NCI-H2227 (cell line): ENCODE results near the gene AOPEP.
"Not testable (repeated sequence)": the region's sequence is repeated elsewhere in the genome, so short reads cannot be mapped to it uniquely, and the experiment has no call there.

Source experiments
- DNase-seq: peaks from one replicate; lab custom pipeline; 2025; ENCODE audit not compliant: unreplicated experiment; lab: John Stamatoyannopoulos, UW

Gene AOPEP

DNA sequence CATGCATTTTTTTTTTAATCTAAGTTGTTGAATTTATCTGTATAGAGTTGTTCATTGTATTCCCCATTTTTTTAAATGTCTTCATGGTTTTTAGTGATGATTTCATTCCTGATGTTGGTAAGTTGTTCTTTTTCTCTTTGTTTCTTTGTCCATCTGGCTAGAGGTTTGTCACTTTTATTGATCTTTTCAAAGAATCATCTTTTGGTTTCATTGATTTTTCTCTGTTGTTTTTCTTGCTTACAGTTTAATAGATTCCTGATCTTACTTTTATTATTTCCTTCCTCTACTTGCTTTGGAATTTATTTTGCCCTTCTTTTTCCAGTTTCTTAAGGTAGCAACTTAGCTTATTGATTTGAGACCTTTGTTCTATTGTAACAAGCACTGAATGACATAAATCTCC, 114.2 kb downstream of the AOPEP start:
- no peak for DNase-seq

DNA sequence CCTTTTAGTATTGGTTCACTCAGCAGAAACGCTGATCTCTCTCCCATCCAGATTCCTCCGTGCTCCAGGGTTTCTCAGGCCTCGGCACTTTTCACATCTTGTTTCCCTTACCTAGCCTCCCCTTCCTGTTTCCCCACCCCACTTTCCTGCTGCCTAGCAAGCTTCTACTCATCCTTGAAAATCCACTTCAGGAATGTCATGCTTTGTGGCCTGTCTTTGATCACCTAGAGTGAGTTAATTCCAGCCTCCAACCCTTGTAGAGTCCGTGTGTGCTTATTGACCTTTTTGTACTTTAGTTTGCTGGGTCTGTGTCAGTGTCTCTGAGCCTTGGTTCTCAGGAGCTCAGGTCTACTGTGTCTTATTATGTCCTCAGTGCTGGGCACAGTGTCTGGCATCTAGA, 116.6 kb downstream of the AOPEP start:
- no peak for DNase-seq

DNA sequence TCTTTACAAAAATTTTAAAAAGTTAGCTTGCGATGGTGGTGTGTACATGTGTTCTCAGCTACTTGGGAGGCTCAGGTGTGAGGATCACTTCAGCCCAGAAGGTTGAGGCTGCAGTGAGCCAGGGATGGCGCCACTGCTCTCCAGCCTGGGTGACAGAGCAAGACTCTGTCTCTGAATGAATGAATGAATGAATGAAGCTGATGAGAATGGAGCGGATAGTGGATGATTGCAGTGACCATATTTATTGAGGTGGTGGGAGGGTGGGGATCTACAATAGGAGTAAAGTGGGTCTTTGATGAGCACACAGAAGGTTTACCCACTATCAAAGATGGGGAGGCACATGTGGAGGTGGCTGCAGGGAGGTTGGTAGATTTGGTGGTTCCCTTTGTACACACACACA, 120.2 kb downstream of the AOPEP start:
- no peak for DNase-seq

DNA sequence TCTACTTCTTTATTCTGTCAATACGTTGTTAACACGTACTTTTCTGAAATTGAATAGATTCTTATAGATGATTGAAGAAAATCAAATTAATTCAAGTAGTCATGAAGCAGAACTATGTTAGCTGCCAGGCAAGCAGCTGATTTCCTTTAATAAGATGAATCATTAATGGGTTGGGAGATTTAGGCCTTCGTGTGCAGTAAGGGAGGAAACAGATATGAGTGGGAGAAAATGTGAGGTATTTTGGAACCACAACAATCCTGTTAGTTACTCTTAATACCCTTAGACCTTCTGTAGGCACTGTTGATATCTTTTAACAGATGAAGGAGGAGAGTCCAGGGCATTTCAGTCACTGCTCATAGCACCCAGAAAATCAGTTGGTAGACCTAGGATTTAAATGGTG, 121.0 kb downstream of the AOPEP start:
- no peak for DNase-seq

DNA sequence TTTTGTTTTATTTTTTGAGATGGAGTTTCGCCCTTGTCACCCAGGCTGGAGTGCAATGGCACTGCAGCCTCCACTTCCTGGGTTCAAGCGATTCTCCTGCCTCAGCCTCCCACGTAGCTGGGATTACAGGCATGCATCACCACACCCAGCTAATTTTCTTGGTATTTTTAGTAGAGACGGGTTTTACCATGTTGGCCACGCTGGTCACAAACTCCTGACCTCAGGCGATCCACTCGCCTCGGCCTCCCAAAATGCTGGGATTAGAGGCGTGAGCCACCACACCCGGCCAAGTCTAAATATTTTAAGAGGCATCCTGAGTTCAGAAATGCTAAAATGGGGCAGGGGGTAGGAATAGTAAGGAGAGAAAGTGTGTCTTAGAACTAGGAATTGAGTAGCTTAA, 122.3 kb downstream of the AOPEP start:
- not testable (repeated sequence) for DNase-seq

DNA sequence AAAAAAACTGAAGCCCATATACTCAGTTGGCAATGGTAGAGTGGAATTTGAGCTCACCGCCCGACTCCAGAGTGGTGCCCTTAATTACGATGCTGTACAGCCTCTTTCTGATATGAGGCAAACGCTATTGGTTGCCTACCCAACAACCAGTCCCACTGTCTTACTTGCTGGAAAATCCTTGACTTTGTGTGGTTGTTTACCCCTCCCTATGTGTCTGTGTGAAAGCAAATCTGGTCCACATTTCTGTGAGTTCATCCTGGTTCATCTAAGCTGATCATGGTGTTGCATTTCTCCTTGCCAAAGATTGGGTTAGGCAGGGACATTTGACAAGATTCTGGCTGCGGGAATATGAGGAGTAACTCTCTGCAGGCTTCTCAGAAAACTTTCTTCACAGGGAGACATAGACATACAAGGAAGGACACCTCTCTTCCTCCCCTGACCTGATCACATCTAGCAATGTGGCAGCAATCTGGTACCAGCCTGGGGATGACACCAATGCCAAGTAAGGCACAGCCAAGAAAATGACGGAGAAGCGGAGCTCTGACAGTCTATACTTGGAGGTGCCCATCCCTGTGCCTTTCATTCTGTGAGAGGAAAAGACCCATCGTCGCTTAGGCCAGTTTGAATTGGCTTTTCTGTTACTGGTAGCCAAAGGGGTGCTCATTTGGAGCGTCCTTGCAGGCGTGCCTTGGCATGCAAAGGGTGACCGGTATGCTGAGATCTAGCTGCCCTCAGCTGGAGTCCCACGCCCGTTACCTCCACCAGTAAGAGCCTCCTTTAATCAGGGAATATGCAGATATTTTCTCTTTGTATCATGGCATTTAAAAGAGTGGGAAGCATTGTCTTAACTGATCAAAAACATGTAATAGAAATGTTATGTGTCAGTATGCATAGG, 124.3 kb downstream of the AOPEP start:
- no peak for DNase-seq

DNA sequence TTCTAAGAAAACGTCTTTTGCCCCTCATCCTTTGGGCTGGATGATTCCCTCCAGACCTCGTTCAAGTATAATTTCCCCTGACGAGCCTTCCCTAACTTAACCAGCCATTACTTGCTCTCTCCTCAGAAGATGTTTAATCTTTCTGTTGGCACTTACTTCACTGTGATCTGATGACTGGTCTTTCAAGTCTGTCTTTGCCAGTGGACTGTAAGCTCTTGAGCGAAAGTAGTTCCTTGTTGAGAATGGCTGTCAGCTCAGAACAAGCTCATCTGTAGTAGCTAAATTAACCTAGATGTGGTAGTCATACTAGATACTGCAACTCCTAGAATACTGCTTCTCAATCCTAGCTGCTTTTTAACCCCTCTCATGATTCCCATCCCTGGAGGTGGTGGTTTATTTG, 125.0 kb downstream of the AOPEP start:
- DNase-seq: no peak

DNA sequence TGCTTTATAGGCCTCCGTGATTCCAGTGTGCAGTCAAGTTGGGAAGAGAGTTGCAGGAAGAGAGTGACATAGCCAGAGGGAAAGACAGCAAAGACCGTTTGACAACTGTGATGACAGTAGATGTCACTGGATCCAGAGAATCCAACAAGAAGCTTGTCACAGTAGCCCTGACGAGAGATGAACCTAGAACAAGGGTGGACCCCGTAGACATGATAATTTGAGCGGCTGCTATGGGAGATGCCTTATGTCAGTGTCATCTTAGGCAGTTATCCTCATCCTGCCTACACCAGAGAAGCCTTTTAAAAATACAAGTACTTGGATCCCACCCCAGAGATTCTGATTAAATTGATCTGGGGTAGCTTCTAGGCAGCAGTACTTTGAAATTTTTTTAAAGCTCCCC, 125.4 kb downstream of the AOPEP start:
- DNase-seq: no peak

DNA sequence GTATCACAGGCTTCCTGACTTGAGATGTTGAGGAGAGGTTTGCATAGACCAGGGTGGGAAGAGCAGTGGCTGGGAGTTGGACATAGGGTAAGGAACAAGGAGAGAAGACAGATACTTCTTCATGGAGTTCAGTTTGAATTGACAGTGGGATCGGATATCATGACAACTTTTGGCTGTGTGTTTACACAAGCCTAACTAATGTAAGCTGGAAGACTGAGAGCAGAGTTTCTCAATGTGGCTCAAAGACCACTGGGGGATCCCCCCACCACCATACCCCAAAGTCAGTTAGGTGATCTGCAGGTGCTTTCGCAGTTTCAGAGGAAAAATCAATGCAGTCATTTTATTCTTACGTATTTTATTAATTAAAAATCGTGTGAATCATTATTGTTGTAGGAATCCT, 125.9 kb downstream of the AOPEP start:
- no peak for DNase-seq

DNA sequence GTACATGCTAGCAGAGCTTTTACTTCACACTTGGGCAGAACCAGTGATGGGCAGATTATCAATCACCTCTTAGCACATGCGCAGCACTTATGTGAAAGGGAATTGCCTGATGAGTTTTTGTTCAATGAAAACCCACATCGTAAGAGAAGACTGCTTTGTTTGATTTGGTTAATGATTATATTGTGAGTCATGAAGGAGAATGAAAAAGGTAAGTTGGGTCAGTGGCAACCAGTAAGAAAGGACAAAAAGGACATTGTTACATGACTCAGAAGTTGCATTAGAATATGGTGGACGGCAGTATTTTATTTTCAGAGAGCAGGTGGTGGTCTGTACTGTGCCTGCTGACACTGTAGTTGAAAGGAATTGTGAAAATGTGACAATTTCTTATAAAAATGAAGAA, 127.4 kb downstream of the AOPEP start:
- no peak for DNase-seq

DNA sequence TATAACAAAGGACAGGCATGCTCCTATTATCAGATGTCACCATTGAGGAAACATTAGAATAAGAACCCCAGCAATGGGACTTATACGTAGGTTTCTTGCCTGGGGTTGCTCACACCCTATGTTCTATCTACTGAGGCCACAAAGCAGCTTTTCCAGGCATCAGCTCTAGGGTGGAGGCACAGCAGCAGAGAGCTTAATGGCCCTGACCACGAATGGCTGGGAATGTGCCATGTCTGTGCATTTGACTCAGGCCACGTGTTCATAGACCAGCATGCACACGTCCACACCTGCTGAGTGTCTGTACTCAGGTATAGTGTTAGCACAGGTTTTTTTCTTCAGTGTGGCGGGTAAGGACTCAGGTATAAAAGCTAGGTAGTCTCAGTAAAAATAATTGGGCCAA, 129.4 kb downstream of the AOPEP start:
- DNase-seq: no peak

DNA sequence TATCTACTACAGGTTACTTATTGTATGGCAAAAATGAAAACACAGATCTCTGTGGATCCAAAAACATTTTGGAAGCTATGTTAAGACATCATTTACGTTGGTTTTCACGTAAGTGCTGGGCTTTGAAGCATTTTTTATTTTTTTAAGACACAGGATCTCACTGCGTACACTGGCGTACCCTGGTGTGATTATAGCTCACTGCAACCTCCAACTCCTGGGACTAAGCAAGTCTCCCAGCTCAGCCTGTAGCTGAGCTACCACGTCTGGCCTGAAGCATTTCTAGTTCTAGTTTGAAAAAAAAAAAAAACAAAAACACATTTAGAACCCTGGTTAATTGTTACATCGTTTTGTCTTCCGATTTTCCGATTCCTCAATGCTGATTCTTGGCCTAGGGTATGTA, 131.3 kb downstream of the AOPEP start:
- DNase-seq: no peak

DNA sequence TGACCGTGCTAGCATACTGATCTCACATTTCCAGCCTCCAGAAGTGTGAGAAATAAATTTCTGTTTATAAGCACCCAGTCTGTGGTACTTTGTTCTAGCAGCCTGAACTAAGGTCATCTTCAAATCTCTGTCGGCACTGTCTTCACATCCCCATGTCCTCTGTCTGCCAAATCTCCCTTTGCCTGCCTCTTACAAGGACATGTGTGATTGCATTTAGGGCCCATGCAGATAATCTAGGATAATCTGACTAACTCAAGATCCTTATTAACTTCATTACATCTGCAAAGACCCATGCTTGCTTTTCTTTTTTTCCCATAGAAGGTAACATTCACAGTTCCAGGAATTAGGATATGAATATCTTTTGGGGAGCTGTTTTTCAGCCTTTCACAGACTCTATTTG, 132.7 kb downstream of the AOPEP start:
- DNase-seq: no peak

DNA sequence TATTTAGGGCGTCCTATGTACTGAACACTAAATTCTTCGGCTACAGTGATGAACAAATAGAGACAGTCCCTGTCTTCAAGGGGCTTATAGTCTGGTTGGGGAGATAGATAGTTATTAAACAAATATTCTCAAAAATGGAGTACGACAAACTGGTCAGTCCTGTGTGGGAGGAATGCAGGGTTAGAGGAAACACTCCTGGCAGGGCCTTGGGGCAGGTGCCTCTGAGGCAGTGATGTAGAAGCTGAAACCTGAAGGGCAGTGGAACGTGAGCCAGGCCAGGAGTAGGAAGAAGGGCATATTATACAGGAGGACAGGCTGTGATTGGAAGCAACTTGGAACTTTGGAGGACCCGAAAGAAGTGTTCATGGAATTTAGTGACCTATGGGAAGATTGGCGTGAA, 133.4 kb downstream of the AOPEP start:
- no peak for DNase-seq

DNA sequence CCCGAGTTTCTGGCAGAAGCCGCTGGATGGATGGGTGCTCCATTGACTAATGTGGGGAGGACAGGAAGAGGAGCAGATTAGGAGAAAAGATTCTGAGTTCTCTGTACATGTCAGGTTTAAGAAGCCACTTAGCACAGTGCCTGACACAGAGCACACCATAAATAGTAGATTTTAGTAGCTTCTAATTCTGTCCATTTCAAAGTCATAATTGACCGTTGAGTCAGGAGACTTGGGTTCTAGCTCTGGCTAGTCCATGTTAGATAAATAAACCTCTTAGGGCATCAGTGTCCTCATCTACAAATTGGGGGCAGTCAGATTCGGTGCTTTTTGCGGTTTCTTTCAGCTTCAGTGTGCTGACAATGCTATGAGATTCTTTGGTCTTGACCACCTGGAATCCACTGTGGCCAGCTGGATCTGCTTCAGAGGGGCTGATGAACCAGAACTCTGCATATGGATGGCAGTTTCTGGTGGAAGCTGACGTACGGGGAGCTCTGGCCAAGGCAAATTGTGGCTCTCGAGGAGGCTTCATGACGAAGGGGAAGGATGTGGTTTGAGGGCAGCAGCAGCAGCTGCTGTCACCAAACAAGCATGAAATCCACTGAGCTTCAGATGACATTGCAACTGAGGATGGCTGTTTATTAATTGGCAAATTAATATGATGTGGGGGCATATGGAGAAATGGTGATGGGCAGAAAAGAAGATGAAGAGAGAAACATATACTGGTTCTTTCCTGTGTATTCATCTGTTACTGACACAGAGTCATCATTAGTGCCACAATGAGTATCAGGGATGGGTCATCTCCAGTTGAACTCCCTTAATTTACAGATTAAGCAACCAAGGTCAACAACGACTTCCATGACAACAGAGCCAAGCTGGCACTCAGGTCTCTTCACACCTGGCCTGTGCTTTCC, 134.4 kb downstream of the AOPEP start:
- DNase-seq: no peak

DNA sequence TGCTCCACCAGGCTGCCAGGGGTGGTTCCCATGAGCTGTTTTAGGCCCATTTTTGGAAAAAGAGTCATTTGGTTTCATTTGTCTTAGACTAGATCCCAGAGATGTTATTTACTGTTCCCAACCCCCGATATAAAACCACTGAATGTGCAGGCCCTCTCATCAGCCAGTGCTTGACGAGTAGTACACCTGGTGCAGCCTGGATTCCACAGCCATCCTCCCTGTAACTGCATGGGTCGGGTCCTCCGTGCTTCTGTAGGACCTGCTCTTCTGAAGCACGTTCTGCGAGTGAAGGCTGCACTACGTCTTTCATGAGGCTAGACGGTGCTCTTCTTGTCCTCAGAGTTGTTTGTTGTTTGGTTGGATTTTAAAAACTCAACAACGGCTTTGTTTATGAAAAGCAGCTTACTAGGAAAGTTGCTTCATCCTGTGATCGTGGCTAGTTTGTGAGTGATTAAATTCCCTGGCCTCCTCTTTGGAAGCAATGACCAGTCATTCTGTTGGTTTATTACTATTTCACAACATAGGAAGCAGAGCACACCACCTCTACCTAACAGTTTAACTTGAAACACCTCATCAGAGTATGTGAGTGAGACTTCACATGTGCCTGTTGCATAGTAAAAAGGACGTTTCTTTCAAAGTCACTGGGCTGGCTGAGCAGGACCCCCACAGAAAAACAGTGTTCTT, 135.2 kb downstream of the AOPEP start:
- DNase-seq: no peak

DNA sequence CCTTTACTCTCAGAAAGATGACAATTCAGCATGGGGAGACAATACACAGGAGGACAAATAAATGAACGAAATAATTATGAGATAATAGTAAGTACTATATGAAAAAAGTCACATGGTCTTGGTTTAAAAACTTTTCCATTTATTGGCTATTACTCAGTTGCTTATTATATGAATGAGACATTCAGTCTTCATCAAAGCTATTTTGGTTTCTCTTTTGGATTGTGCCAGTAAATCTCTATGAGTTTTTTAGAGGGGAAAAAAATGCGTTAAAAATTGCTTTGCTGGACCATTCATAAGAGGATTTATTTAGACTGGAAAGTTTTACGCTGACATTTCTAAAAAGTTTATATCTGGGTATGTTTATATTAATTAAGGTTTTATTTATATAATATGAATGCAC, 137.7 kb downstream of the AOPEP start:
- DNase-seq: no peak

DNA sequence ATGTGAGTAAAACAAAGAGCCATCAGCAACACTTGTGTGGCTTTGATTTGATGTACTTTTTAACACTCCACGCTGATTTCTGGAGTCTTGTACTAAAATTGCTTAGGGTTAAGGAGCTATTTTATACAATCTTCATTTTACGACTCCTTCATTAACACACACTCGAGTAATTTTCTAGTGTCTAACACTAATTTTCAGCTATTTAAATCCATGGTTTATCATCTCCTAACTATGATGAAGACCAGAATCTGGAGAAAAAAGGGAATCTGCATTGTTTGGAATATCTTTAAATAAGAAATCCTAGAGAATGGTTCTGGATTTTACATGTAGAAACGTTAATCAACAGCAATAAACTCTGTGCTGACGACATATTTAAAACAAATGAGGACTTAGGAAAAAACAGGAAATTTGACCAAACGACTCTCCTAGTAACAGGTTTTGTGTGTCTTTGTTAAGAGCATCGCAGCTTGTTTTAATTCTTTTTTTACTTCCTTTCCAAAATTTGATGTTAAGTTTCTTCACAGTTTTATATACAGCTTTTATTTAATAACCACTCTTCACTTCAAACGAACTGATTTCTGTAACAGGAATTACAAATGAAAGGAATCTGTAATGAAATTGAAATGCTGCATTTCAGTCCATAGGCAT, 138.5 kb downstream of the AOPEP start:
- DNase-seq: no peak

DNA sequence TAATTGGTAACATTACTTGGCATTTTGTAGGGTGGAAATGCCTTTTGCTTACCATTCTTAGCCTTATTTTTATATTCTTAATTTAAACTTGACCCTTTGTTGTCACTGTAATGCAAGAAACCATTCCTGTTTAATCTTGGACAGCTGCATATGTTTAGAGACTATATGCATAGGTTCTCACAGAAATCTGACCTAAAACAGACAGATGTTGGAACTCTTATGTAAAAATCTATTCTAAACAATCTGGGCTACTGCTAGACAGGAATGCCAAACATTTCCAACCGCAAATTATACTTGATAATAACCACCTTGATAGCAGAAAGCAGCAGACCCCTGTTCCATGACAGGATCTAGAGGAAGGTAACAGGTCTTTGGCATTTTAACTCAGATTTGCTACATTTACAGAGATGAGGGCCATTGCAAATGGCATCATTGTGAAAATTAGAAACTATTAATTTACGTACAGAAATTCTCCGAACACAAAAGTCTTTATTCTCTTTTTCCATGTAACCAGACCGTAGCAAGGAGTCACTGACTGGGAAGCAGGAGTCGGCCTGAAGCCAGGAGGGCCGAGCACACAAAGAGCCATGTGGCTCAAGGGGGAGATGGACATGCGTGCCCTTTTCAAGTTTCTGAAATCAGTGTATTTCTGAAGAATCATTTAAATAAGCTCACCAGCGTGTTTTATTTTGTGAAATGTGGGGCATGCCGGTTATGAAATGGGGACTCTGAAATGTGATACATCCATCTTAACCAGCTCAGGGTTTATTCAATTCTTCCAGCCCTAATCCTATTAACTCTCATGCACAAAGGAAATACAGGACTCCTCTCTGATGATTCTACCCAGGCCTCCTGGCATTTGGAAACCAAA, 139.3 kb downstream of the AOPEP start:
- DNase-seq: peak; percentile 23

DNA sequence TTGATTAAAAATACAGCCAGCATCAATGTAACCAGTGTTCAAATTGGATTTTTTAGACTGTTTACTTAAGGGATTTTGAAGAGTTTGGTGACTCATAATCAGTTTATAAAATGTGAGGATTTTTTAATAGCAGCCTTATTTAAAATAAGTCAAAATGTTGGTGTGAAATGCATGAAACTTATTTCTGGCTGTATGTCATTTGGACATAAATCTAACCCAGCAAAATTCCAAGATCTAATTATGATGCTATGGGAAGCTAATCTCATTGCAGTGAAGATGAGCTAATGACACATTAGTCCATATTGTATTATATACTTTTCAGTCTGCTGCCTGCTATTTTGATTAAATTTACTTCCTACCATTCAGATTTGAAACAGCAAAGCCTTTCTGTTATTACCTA, 140.3 kb downstream of the AOPEP start:
- no peak for DNase-seq
